Measurements from ENCODE around the gene BPNT1.
"Not testable (repeated sequence)": the region's sequence is repeated elsewhere in the genome, so short reads cannot be mapped to it uniquely, and the experiment has no call there.

The BPNT1 gene

GRCh38 chr1:220076861-220077762 is 12.5 kb downstream of the BPNT1 start:
- no peak for DNase-seq

GRCh38 chr1:220067269-220068204 is 22.1 kb downstream of the BPNT1 start:
- DNase-seq: no peak

- no peak for DNase-seq
These were observed 27.0 kb downstream of the BPNT1 start for GRCh38 chr1:220062629-220063028.

GRCh38 chr1:220060876-220061275 is 28.7 kb downstream of the BPNT1 start:
- DNase-seq: no peak

- no peak for DNase-seq
These were observed 33.2 kb downstream of the BPNT1 start for GRCh38 chr1:220056374-220056773.

GRCh38 chr1:220046052-220046930 is 43.3 kb downstream of the BPNT1 start, which contains the start of gene EPRS1:
Gene EPRS1 (minus strand): TSS chr1:220046505. CDS start chr1:220046388, 117 bp downstream.
- peak; percentile 87 to 95 for DNase-seq

GRCh38 chr1:220045356-220046051 is 44.1 kb downstream of the BPNT1 start:
- no peak for DNase-seq

- no peak for DNase-seq
These were observed 44.8 kb downstream of the BPNT1 start for GRCh38 chr1:220044678-220045355.

GRCh38 chr1:220043646-220044045 is 45.9 kb downstream of the BPNT1 start:
- no peak for DNase-seq

- no peak for DNase-seq
These were observed 49.5 kb downstream of the BPNT1 start for GRCh38 chr1:220040028-220040596.

GRCh38 chr1:220038640-220039039 is 50.9 kb downstream of the BPNT1 start:
- DNase-seq: no peak

GRCh38 chr1:220037810-220038209 is 51.8 kb downstream of the BPNT1 start:
- DNase-seq: not testable (repeated sequence)

GRCh38 chr1:220032911-220033310 is 56.7 kb downstream of the BPNT1 start:
- DNase-seq: no peak

GRCh38 chr1:220031287-220031686 is 58.3 kb downstream of the BPNT1 start:
- no peak for DNase-seq

- DNase-seq: peak in 1 of 2 experiments; percentile 17
These were observed 61.2 kb downstream of the BPNT1 start for GRCh38 chr1:220028346-220028895.

- no peak for DNase-seq
These were observed 70.5 kb downstream of the BPNT1 start for GRCh38 chr1:220019071-220019470.

- DNase-seq: no peak
These were observed 76.1 kb downstream of the BPNT1 start for GRCh38 chr1:220013497-220013896.

- DNase-seq: no peak
These were observed 77.3 kb downstream of the BPNT1 start for GRCh38 chr1:220012259-220012658.

- no peak for DNase-seq
These were observed 78.0 kb downstream of the BPNT1 start for GRCh38 chr1:220011620-220012019.

Measured in NCI-H524 (cell line).